Left colon (tissue), 2 donors: ENCODE measurements around the gene HOMEZ. TPM values are rescaled to one million over a fixed set of nuclear protein-coding genes. Genes with fewer than 3 reads are reported as not detected.

Experiments used
- ATAC-seq: fragments of 200-7000 bp; cut with Tn5 transposase; one replicate; pipeline ENCODE4 v1.9.1; 2020; ENCODE audit warnings: mild to moderate bottlenecking, moderate library complexity
- DNase-seq, 2 donors: peaks; one replicate each; pipeline ENCODE4 v3.0.0-alpha.2; 2020
- intact Hi-C, 2 donors: fragments of 100-400 bp; cut with DNase I in 1 of 2; cut with micrococcal nuclease in 1 of 2; formaldehyde crosslinking; loops; one replicate each; pipeline versions ENCODE4 v1.11.2 to v1.14.0; 2022; cut with DNase I, micrococcal nuclease
- total RNA-seq, 2 donors: library from RNA; stranded (reverse); fragmentation: NEBNext Ultra II Directional; extraction: Animal tissue kit (Norgen Biotek cat#: 25700); gene quantifications; one replicate each; pipeline ENCODE4 v1.2.1, GENCODE V29; 2021
- donor health status: DM: no; HTN: no; CAD: no.
- donor health status: DM: yes; HTN: yes; CAD: no.

Gene HOMEZ
- total RNA-seq, 2 donors from 2014 or later, result 15.3 to 17.6 TPM

GRCh38 chr14:23316300-23316699, 30.4 kb upstream of the HOMEZ start:
- intact Hi-C loops, result no loop called here
- no peak for ATAC-seq
- DNase-seq, result no peak

- ATAC-seq (no peak), DNase-seq (no peak)
- intact Hi-C loops, result no loop called here
These were observed 24.6 kb upstream of the HOMEZ start for GRCh38 chr14:23310546-23310945.

- intact Hi-C loops, result no loop called here
- no peak for ATAC-seq
- DNase-seq, result no peak
These were observed 23.0 kb upstream of the HOMEZ start for GRCh38 chr14:23308721-23309445.

- intact Hi-C loops, result no loop called here
- no peak for ATAC-seq
- no peak for DNase-seq
These were observed 22.0 kb upstream of the HOMEZ start for GRCh38 chr14:23307687-23308644.

DNA sequence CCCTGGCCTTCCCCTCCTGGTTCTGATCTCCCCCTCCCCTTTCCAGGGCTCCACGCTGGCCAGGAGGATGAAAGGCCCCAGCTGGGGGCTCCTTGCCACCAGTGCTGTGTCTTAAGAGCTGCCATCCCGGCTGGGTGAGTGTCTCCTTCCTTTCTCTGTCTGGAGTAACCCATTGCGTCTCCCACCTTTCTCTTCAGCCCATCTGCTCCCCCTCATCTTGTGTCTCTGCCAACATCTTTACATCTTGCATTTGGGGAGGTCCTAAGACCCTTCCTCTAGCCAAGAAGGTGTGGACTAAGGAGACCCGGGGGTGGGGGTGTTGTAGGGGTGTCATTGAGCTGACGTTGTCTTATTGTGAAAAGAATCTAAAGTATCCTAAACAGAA, 21.2 kb upstream of the HOMEZ start:
- intact Hi-C loops, result no loop called here
- no peak for DNase-seq
- peak; percentile 3 for ATAC-seq

DNA sequence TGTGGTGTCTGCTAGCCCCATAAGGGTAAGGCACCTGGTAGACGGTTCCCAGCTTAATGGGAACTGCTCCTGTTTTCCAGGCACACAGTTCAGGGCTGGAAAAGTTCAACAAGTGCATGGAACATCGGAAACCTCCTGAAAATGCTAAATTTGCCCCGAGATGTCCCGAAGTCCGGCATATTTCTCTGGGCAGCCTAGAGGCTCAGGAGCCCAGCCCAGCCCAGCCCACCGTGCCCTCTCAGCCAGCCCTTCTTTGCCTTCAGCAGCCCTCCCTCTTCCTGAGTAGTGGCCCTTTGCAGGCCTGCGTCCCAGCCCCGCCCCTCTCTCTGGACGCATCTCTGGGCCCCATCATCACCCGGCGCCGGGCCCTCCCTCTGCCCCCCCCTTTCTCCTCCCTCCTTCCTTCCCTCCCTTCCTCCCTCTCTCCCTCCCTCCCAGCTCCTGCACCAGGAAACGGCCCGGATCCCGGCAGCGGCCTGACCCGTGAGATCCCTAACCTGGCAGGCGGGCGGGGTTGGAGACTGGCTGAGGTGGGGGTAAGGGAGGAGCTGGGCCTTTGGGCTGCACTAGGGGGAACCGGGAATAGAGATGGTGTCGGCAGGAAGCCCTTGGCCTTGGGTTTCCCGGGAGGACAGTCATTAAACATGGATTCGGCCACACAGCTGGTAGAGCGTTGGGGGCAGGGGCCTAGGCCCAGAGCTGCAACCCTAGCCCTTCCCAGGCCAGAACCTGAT, 20.6 kb upstream of the HOMEZ start, which contains the start of gene BCL2L2:
BCL2L2 (plus strand) TSS at position 422 of the 734 bp plus-strand sequence. CDS start 935 bp downstream, outside the sequence.
- intact Hi-C loops, result no loop called here
- ATAC-seq (peak; percentile 73), DNase-seq (peak; percentile 95)

- DNase-seq, result peak; percentile 86 to 87
- intact Hi-C loops, result no loop called here
- peak; percentile 44 for ATAC-seq
These were observed 16.6 kb upstream of the HOMEZ start, which contains the start of gene PPP1R3E for GRCh38 chr14:23302290-23303225. PPP1R3E (minus strand) TSS chr14:23302859; CDS start chr14:23302576, 283 bp downstream.

DNA sequence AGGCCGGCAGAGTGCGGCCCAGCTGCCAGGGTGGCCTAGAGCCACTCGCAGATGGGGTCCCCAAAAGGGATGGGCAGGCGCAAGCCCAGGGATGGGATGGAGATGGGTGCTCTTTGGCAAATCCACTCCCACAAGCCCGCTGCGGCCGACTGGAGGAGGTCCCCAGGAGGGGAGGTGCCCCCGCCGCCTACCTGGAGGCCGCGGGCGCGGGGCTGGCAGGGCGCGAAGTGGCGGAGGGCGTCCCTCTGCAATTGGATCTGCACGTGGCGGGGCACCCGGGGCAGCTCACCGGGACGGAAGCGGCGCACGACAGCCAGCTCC, 16.0 kb upstream of the HOMEZ start:
- intact Hi-C loops, result no loop called here

GRCh38 chr14:23301288-23301968, 15.5 kb upstream of the HOMEZ start:
- ATAC-seq (peak; percentile 74), DNase-seq (peak; percentile 98)
- intact Hi-C loops, result no loop called here

More for the DNA sequence above, 16.0 kb upstream of the HOMEZ start:
- DNase-seq (no peak), ATAC-seq (peak; percentile 13)

DNA sequence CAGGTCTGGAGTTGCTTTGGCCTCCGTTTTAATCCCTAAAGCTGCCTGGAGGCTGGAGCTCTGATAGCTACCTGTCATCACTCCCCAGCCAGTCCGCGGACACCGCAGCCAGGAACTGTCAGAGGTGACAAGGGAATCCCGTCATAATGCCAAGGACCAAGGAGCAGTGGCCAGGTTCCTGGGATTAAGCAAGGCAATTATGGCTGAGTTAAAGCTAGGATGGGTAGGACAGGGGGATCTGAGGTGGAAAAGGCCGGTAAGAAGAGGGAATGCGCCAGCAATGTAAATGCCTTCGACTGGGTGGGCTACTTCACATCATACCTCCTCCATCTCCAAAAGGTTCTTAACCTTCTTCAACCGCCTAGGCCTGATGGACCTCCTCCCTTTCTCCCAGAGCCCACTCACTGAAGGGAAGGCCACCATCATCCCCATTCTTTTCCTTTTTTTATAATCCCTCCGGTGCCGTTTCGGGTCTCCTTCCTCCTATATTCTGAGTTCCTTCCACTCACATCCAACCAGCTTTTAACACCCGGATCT, 14.8 kb upstream of the HOMEZ start:
- peak; percentile 18 for ATAC-seq
- intact Hi-C loops, result no loop called here
- DNase-seq, result peak; percentile 54 to 58

DNA sequence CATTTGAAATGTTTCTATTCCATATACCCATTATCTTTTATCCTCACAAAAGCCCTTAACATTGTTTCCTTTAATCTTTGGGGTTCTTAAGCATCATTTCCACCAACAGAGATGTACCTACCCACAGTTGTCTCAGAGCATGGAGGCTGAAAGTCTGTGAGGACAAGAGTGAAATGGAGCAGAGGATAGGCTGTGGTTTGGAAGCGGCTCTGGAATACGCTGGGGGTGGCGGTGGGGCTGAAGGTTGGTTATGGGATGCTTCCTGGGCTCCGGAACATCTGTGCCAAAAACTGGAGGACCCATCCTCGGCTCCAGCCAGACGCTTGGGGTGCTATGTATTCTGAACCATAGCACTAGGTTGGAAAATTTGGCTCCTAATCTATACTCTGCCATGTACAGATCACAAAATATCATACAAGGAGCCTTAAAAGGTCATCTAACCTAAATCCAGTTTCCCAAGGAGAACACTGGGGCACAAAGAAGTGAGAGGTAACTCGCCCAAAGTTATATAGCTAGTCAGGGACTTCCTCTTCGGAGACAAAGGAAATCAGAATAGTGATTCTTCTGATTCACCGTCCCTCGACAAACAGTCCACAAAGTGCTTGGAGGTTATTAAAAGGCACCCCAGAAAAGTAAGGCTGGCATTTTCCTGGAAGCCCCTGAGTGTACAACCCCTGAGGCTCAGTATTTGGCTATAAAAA, 14.2 kb upstream of the HOMEZ start:
- ATAC-seq (no peak), DNase-seq (peak in 1 of 2 donors; percentile 25)
- intact Hi-C loops, result no loop called here

DNA sequence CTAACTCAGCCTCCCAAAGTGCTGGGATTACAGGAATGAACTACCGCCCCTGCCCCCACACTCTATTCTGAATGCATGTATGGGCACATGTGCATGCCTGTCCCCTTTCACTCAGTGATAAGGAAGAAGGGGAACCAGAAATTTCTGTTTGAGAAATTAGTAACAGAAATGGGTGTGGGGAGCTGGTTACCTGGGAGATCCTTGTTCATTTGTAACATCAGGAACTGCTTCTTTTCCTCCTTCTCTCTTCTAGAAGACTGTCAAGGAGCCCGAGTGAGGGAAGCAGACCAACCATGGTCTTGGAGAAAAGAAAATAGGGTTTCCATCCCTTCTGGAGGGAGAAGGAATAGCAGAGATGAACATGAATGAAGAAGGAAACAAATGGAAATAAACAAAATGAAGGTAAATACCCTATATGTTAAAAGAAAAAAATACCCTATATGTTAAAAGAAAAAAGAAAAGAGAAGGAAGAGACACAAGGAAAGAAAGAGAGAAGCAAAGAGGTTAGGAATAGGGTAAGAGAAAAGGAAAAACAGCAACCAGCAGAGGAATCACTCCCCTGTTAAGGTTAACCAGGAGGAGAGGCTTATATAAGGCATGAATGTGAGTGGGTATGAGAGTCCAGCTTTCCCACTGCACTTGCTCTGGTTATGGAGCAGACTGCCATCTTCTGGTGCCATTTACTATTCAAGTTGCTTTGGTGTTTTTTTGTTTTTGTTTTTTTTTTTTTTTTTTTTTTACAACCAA, 13.5 kb upstream of the HOMEZ start:
- ATAC-seq (no peak), DNase-seq (no peak)
- intact Hi-C loops, result no loop called here

GRCh38 chr14:23297611-23298277, 11.8 kb upstream of the HOMEZ start:
- DNase-seq (no peak), ATAC-seq (no peak)
- intact Hi-C loops, result no loop called here

DNA sequence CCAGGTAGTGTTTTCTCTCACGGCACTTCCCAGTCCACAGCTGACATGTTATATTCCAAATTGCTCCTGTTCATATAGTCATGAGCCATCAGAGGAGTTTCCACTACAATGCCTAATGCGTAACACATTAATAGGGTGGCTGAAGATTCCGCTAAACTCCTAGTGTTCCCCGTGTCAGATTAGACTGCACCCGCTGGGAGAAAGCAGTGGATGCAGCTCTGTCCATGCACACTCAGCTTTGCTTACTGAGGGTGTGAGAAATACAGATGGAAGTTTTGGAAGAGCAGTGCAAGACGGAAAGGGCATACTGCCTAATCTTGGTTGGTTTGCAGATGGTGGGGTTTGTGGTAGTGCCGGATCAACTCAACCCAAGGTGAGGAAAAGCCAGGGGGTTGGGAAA, 11.2 kb upstream of the HOMEZ start:
- no peak for ATAC-seq
- intact Hi-C loops, result no loop called here
- no peak for DNase-seq

GRCh38 chr14:23296012-23296777, 10.3 kb upstream of the HOMEZ start:
- ATAC-seq (no peak), DNase-seq (no peak)
- intact Hi-C loops, result no loop called here
